HepG2 (cell line): ENCODE data around the gene FGFR1OP2. TPM values are rescaled to one million over a fixed set of nuclear protein-coding genes. Genes with fewer than 3 reads are reported as not detected.

ENCODE experiments used
- ATAC-seq: fragments of 200-7000 bp; cut with Tn5 transposase; 3 replicates; pipeline ENCODE4 v1.9.1; 2020; ENCODE audit warnings: mild to moderate bottlenecking, moderate library complexity
- BruUV-seq: library from RNA; stranded (reverse); fragments of 400-500 nt; replicated peaks from 2 replicates; lab custom pipeline; 2021; lab: Mats Ljungman, UMichigan
- CTCF ChIA-PET: fragments of 300-600 bp; formaldehyde crosslinking; extraction: SDS; loops from one replicate; lab custom pipeline; 2021; ENCODE audit warnings: low total read pairs, inconsistent platforms, low intra/inter-chr PET ratio; lab: Yijun Ruan, JAX
- POLR2A ChIA-PET: fragments of 350-600 bp; sonication (Branson Sonifier 250); formaldehyde crosslinking; loops from one replicate; lab custom pipeline; 2020; ENCODE audit warnings: antibody characterized with exemption, inconsistent platforms; lab: Yijun Ruan, JAX
- DNase-seq: peaks from one replicate; pipeline ENCODE4 v3.0.0-alpha.2; 2015; ENCODE audit warnings: low spot score
- FAIRE-seq: peaks from 3 replicates; lab custom pipeline; 2011; peaks lifted over from hg19 to GRCh38; lab: Jason Lieb, UNC
- H2AFZ ChIP-seq: one replicate; pipeline ENCODE4 v1.6.1; 2011; ENCODE audit warnings: low read length, inconsistent platforms
- H3K27ac ChIP-seq: fragments of 300-600 bp; 3 replicates; pipeline ENCODE4 v1.8.0; 2011; ENCODE audit warnings: mixed run types, mild to moderate bottlenecking, mixed read lengths, low read length, inconsistent platforms; ENCODE audit not compliant: insufficient read depth; ENCODE audit errors: extremely low read length
- H3K27me3 ChIP-seq, 2 experiments: fragments of 200-600 bp in 1 of 2; 2 replicates in 1 of 2; 3 replicates in 1 of 2; pipeline versions ENCODE4 v1.6.0 to v1.8.0; 2011; ENCODE audit warnings: low read length in 2 of 2, mild to moderate bottlenecking in 2 of 2, moderate library complexity in 2 of 2, inconsistent platforms in 1 of 2; ENCODE audit not compliant: insufficient read depth in 2 of 2, control insufficient read depth in 1 of 2
- H3K36me3 ChIP-seq, 2 experiments: fragments of 200-600 bp in 1 of 2; replicated peaks in 1 of 2; 2 replicates in 1 of 2; 3 replicates in 1 of 2; pipeline versions ENCODE4 v1.5.1 to v1.8.0; 2011; ENCODE audit warnings: low read length in 2 of 2, inconsistent platforms in 1 of 2; ENCODE audit not compliant: insufficient read depth in 2 of 2, control insufficient read depth in 1 of 2
- H3K4me1 ChIP-seq: 2 replicates; pipeline ENCODE4 v1.5.1; 2012; ENCODE audit warnings: low read length, inconsistent platforms; ENCODE audit not compliant: insufficient read depth
- H3K4me2 ChIP-seq: 2 replicates; pipeline ENCODE4 v1.6.0; 2011; ENCODE audit warnings: low read depth, low read length, inconsistent platforms
- H3K4me3 ChIP-seq, 3 experiments: fragments of 200-600 bp in 1 of 3; sonication (generic), shearing (Covaris generic) in 1 of 3; replicated peaks in 1 of 3; 2 replicates each; pipeline ENCODE4 v1.5.1; 2011 to 2016; ENCODE audit warnings: low read length in 3 of 3, inconsistent platforms in 2 of 3, low read depth in 2 of 3, mild to moderate bottlenecking in 2 of 3, control low read depth in 1 of 3, mixed read lengths in 1 of 3; ENCODE audit not compliant: insufficient read depth in 1 of 3
- H3K79me2 ChIP-seq: one replicate; pipeline ENCODE4 v1.6.1; 2011; ENCODE audit warnings: low read length, inconsistent platforms; ENCODE audit not compliant: insufficient read depth
- H3K9ac ChIP-seq: 2 replicates; pipeline ENCODE4 v1.6.0; 2011; ENCODE audit warnings: mild to moderate bottlenecking, low read depth, low read length, inconsistent platforms; ENCODE audit not compliant: insufficient read depth
- H3K9me3 ChIP-seq: 2 replicates; pipeline ENCODE4 v1.5.1; 2012; ENCODE audit warnings: mild to moderate bottlenecking, low read length
- H4K20me1 ChIP-seq: 2 replicates; pipeline ENCODE4 v1.6.0; 2011; ENCODE audit warnings: inconsistent platforms, mild to moderate bottlenecking, low read length, moderate library complexity; ENCODE audit not compliant: insufficient read depth
- CAMTA2 ChIP-seq: sonication (generic); formaldehyde crosslinking; IDR thresholded peaks from 2 replicates; pipeline ENCODE4 v1.4.0; 2020; ENCODE audit warnings: mild to moderate bottlenecking, missing genetic modification reagents, borderline replicate concordance
- ETV5 ChIP-seq: IDR thresholded peaks from 2 replicates; pipeline ENCODE4 v1.6.1; 2018; ENCODE audit warnings: missing biosample characterization, missing genetic modification reagents, inconsistent platforms, borderline replicate concordance
- GTF3A ChIP-seq: sonication (generic); formaldehyde crosslinking; conservative IDR thresholded peaks from 2 replicates; pipeline ENCODE4 v1.4.0; 2020; ENCODE audit warnings: mild to moderate bottlenecking, missing genetic modification reagents
- KAT8 ChIP-seq: IDR thresholded peaks from 2 replicates; pipeline ENCODE4 v1.6.1; 2016; ENCODE audit warnings: missing genetic modification reagents, missing compliant biosample characterization
- NR3C1 ChIP-seq: sonication (generic); formaldehyde crosslinking; IDR thresholded peaks from 2 replicates; pipeline ENCODE4 v1.4.0; 2020; ENCODE audit warnings: missing genetic modification reagents
- SETDB1 ChIP-seq: sonication (generic); formaldehyde crosslinking; IDR thresholded peaks from 2 replicates; pipeline ENCODE4 v1.5.1; 2020; ENCODE audit warnings: missing genetic modification reagents, mild to moderate bottlenecking, borderline replicate concordance
- SMAD1 ChIP-seq: sonication (generic); formaldehyde crosslinking; IDR thresholded peaks from 2 replicates; pipeline ENCODE4 v1.4.0; 2020; ENCODE audit warnings: missing genetic modification reagents, low read depth, mild to moderate bottlenecking, borderline replicate concordance
- SMARCE1 ChIP-seq: fragments of 450-650 bp; IDR thresholded peaks from 2 replicates; pipeline ENCODE4 v1.6.1; 2017; ENCODE audit warnings: borderline replicate concordance
- SRSF9 ChIP-seq: fragments of 200-400 bp; formaldehyde crosslinking; IDR thresholded peaks from 2 replicates; pipeline ENCODE4 v1.6.1; 2018; ENCODE audit warnings: borderline replicate concordance, mild to moderate bottlenecking, low read depth, low read length; ENCODE audit not compliant: insufficient read depth, poor library complexity, severe bottlenecking
- ZKSCAN8 ChIP-seq: IDR thresholded peaks from 2 replicates; pipeline ENCODE4 v1.6.1; 2016; ENCODE audit warnings: borderline replicate concordance, missing genetic modification reagents, missing compliant biosample characterization
- ZNF367 ChIP-seq: sonication (generic); formaldehyde crosslinking; IDR thresholded peaks from 2 replicates; pipeline ENCODE4 v1.4.0; 2020; ENCODE audit warnings: missing genetic modification reagents, borderline replicate concordance
- ZNF652 ChIP-seq: IDR thresholded peaks from 2 replicates; pipeline ENCODE4 v1.6.1; 2016; ENCODE audit warnings: low read depth, borderline replicate concordance
- WGBS: methylation state at CpG from one replicate; pipeline ENCODE4 v1.1.6; 2017; ENCODE audit warnings: low lambda C conversion rate; 5-methylcytosine and 5-hydroxymethylcytosine counted together
- in situ Hi-C: cut with HindIII; loops from 2 replicates; pipeline ENCODE4 v1.10.0; 2017; ENCODE audit warnings: low pct_unique_long_range_greater_than_20kb; ENCODE audit not compliant: extremely low pct_ligation_motif_present
- intact Hi-C: fragments of 100-400 bp; cut with micrococcal nuclease; formaldehyde crosslinking; loops from one replicate; pipeline ENCODE4 v1.10.0; 2022; ENCODE audit not compliant: unreplicated experiment
- polyA plus RNA-seq, 8 experiments: library from polyadenylated mRNA; depleted of rRNA in 3 of 8; stranded (reverse) in 7 of 8; unstranded in 1 of 8; fragments of >200 nt; fragmentation: Illumina TruSeq in 4 of 8; extraction: Trizol in 4 of 8; gene quantifications; 2 replicates each; pipeline versions ENCODE4 v1.2.1 to v1.2.3, GENCODE V29; 2011 to 2016; ENCODE audit warnings: low read depth in 4 of 8, missing spikeins in 1 of 8, mixed read lengths in 1 of 8; ENCODE audit not compliant: insufficient read depth in 1 of 8
- total RNA-seq, 5 experiments: library from RNA; depleted of rRNA; stranded (reverse); fragments of >200 nt; fragmentation: Illumina TruSeq; extraction: Trizol; gene quantifications; 2 replicates each; pipeline ENCODE4 v1.2.3, GENCODE V29; 2016; ENCODE audit warnings: low read depth in 1 of 5
- TF ChIP-seq, protein P1 (sequence below): IDR thresholded peaks from 2 replicates; pipeline ENCODE4 v1.6.1; 2016
- TF ChIP-seq, protein P2 (sequence below): sonication (generic); formaldehyde crosslinking; IDR thresholded peaks from 2 replicates; pipeline ENCODE4 v1.8.1; 2023; ENCODE audit warnings: mild to moderate bottlenecking, missing genetic modification reagents
- TF ChIP-seq, protein P3 (sequence below): sonication (generic); formaldehyde crosslinking; IDR thresholded peaks from 2 replicates; pipeline ENCODE4 v1.5.1; 2020; ENCODE audit warnings: missing genetic modification reagents, mild to moderate bottlenecking, borderline replicate concordance

The FGFR1OP2 gene
- total and polyA plus RNA-seq, 2 of the 13 experiments (the other 11 are each of a cell fraction or from before 2014, with no cell fraction given) = 18.3 to 38.1 TPM

DNA sequence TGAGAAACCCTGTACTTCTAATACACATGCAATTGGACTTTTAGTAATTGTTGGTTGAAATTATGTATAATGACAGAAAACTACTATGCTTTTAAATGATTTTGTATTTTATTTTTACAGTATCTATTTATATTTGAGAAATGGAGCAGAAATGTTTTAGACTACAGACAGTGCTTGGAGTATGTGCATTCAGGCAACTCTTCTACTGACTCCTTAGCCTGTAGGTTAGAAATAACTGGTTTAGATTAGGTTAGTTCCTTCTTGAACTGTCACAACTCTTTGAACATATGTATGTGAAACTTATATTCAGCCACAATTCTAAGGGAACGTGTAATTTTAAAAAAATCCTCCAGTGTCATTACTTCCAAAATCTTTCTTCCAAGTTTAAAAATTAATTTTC lies 1.7 kb downstream of the FGFR1OP2 start (continued):
- TF ChIP-seq, protein P1, sequence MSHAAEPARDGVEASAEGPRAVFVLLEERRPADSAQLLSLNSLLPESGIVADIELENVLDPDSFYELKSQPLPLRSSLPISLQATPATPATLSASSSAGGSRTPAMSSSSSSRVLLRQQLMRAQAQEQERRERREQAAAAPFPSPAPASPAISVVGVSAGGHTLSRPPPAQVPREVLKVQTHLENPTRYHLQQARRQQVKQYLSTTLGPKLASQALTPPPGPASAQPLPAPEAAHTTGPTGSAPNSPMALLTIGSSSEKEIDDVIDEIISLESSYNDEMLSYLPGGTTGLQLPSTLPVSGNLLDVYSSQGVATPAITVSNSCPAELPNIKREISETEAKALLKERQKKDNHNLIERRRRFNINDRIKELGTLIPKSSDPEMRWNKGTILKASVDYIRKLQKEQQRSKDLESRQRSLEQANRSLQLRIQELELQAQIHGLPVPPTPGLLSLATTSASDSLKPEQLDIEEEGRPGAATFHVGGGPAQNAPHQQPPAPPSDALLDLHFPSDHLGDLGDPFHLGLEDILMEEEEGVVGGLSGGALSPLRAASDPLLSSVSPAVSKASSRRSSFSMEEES (CRISPR knock-in tag) = no peak
- TF ChIP-seq GTF3A (CRISPR knock-in tag) (no peak), SMAD1 (no peak), SRSF9 (no peak), ZKSCAN8 (no peak), ZNF652 (CRISPR knock-in tag) (no peak), ZNF367 (CRISPR knock-in tag) (no peak), SETDB1 (no peak)
- TF ChIP-seq, all 625 proteins: peak for 0

DNA sequence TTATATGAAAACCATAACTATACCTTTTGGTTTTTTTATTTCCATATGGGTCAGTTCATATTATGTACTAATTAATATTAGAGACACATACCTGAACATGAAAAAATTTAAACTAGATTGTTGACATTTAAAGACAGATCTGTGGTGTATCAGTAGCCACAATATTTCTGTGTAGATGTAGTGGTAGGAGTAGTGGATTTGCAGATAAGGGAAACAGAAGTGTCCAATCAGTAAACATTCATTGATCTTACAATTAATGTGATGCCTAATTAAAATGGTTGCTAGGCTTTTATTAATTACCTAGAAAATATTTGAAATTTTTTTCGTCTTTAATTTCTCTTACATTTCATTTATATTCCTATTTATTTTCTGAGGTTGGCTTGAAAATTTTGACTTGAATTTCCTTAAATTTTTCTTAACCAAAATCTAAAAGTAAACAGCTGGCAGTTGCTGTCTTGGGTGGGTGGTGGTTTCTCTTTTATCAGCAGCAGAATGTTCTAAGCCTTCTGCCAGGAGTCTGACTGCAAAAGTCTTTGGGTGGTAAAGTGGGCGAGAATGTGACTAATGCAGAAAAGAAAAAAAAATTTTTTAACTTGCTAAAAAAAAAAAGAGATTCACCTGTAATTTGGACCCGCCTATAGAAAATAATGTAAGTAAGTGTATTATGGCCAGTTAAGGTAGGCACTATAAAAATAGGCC lies 2.4 kb downstream of the FGFR1OP2 start:
- BruUV-seq = no TSS peak
- Histone ChIP-seq H3K4me2 (peak overlapping the region; percentile 89), H2AFZ (no peak overlapping the region), H3K4me1 (peaks cover 30% of the 10 kb centered on the region), H3K9ac (peak overlapping the region; percentile 13; the same call in 1 of the 2 replicates), H3K79me2 (peaks cover 87% of the 10 kb centered on the region), H4K20me1 (peaks cover 10% of the 10 kb centered on the region), H3K27ac (no peak overlapping the region), H3K27me3 (no peaks in the 10 kb centered on the region; a peak in 1 of 5 replicates), H3K4me3 (peak overlapping the region in 1 of 3 experiments; percentile 99; a peak in 3 of 6 replicates), H3K9me3 (no peaks in the 10 kb centered on the region), H3K36me3 (no peaks in the 10 kb centered on the region)
- FAIRE-seq (no peak), ATAC-seq (no peak), DNase-seq (no peak)
- WGBS = 86% methylated on average over 3 of the region's 3 CpGs
- POLR2A ChIA-PET = no interaction called here
- intact Hi-C loops (no loop called here), in situ Hi-C loops (no loop called here)
- CTCF ChIA-PET = no interaction called here
- TF ChIP-seq CAMTA2 (no peak), ETV5 (CRISPR knock-in tag) (no peak), SMARCE1 (no peak), NR3C1 (CRISPR knock-in tag) (no peak), KAT8 (CRISPR knock-in tag) (no peak)
- TF ChIP-seq, protein P2, sequence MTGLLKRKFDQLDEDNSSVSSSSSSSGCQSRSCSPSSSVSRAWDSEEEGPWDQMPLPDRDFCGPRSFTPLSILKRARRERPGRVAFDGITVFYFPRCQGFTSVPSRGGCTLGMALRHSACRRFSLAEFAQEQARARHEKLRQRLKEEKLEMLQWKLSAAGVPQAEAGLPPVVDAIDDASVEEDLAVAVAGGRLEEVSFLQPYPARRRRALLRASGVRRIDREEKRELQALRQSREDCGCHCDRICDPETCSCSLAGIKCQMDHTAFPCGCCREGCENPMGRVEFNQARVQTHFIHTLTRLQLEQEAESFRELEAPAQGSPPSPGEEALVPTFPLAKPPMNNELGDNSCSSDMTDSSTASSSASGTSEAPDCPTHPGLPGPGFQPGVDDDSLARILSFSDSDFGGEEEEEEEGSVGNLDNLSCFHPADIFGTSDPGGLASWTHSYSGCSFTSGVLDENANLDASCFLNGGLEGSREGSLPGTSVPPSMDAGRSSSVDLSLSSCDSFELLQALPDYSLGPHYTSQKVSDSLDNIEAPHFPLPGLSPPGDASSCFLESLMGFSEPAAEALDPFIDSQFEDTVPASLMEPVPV (CRISPR knock-in tag) = no peak
- TF ChIP-seq, protein P3, sequence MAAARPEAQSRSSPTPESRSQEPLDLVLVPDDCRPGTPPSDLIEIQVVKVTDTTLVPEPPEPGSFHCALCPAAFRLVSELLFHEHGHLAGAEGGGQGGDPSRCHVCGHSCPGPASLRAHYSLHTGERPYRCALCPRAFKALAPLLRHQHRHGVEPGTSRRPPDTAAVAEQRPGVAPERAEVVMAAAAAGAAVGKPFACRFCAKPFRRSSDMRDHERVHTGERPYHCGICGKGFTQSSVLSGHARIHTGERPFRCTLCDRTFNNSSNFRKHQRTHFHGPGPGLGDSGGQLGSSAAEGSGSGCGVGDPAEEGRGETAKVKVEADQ = no peak
